GM23248 (cell line): Measurements from ENCODE around the gene TREM1. TPM values are rescaled to one million over a fixed set of nuclear protein-coding genes. Genes with fewer than 3 reads are reported as not detected.

Experiments
- DNase-seq: peaks from one replicate; pipeline ENCODE4 v3.0.0-alpha.2; 2015
- H2AFZ ChIP-seq: fragments of 200-600 bp; sonication (generic); 2 replicates; pipeline ENCODE4 v1.6.1; 2016; ENCODE audit warnings: antibody characterized with exemption
- H3F3A ChIP-seq: fragments of 200-600 bp; sonication (generic); 2 replicates; pipeline ENCODE4 v1.6.1; 2016; ENCODE audit warnings: mild to moderate bottlenecking, antibody characterized with exemption, mixed run types; ENCODE audit not compliant: insufficient read depth
- H3K27ac ChIP-seq: fragments of 200-600 bp; sonication (generic); 2 replicates; pipeline ENCODE4 v1.5.1; 2016; ENCODE audit warnings: mild to moderate bottlenecking
- H3K27me3 ChIP-seq: fragments of 200-600 bp; sonication (generic); replicated peaks from 2 replicates; pipeline ENCODE4 v1.6.1; 2016; ENCODE audit warnings: mild to moderate bottlenecking; ENCODE audit not compliant: insufficient read depth
- H3K36me3 ChIP-seq: fragments of 200-600 bp; sonication (generic); 2 replicates; pipeline ENCODE4 v1.6.1; 2016; ENCODE audit warnings: low read depth, mild to moderate bottlenecking
- H3K4me1 ChIP-seq: fragments of 200-600 bp; sonication (generic); 2 replicates; pipeline ENCODE4 v1.6.1; 2016; ENCODE audit warnings: mild to moderate bottlenecking; ENCODE audit not compliant: insufficient read depth
- H3K4me2 ChIP-seq: fragments of 200-600 bp; sonication (generic); one replicate; pipeline ENCODE4 v1.6.1; 2016; ENCODE audit warnings: mild to moderate bottlenecking; ENCODE audit not compliant: unreplicated experiment
- H3K4me3 ChIP-seq: fragments of 200-600 bp; sonication (generic); 2 replicates; pipeline ENCODE4 v1.5.1; 2016; ENCODE audit warnings: mild to moderate bottlenecking
- H3K79me2 ChIP-seq: fragments of 200-600 bp; sonication (generic); 2 replicates; pipeline ENCODE4 v1.6.1; 2016; ENCODE audit warnings: mild to moderate bottlenecking; ENCODE audit not compliant: insufficient read depth
- H3K9ac ChIP-seq: fragments of 200-600 bp; sonication (generic); 2 replicates; pipeline ENCODE4 v1.6.1; 2016; ENCODE audit warnings: mild to moderate bottlenecking
- H3K9me2 ChIP-seq: fragments of 200-600 bp; sonication (generic); 2 replicates; pipeline ENCODE4 v1.6.1; 2016; ENCODE audit warnings: mixed run types, mild to moderate bottlenecking, moderate library complexity; ENCODE audit not compliant: insufficient read depth
- H3K9me3 ChIP-seq: fragments of 200-600 bp; sonication (generic); one replicate; pipeline ENCODE4 v1.6.1; 2017; ENCODE audit warnings: low read depth
- H4K20me1 ChIP-seq: fragments of 200-600 bp; sonication (generic); 2 replicates; pipeline ENCODE4 v1.6.0; 2016; ENCODE audit not compliant: insufficient read depth
- EZH2 ChIP-seq: fragments of 200-600 bp; sonication (generic); IDR thresholded peaks from 2 replicates; pipeline ENCODE4 v1.6.1; 2018; ENCODE audit warnings: antibody characterized with exemption, mild to moderate bottlenecking; ENCODE audit not compliant: insufficient read depth, poor library complexity, severe bottlenecking
- EZH2phosphoT487 ChIP-seq: fragments of 200-600 bp; sonication (generic); IDR thresholded peaks from 2 replicates; pipeline ENCODE4 v1.6.1; 2018; ENCODE audit warnings: antibody characterized with exemption, moderate library complexity, mild to moderate bottlenecking, low read depth; ENCODE audit not compliant: insufficient read depth
- WGBS, 2 experiments: methylation state at CpG; one replicate each; pipeline ENCODE4 v1.1.6; 2015 to 2017; ENCODE audit warnings: low lambda C conversion rate in 2 of 2, low coverage in 1 of 2; ENCODE audit errors: missing lambda C conversion rate in 2 of 2; 5-methylcytosine and 5-hydroxymethylcytosine counted together
- in situ Hi-C: fragments of 300-500 bp; cut with MboI; formaldehyde crosslinking; loops from 2 replicates; pipeline ENCODE4 v1.15.0; 2020
- polyA plus RNA-seq: library from polyadenylated mRNA; unstranded; fragments of >200 nt; fragmentation: Nextera tagmentation; extraction: Ambion mirVana; gene quantifications from 2 replicates; pipeline ENCODE4 v1.2.1, GENCODE V29; 2016
- total RNA-seq: library from RNA; depleted of rRNA; stranded (reverse); fragments of >200 nt; shearing (Covaris generic); gene quantifications from 2 replicates; pipeline ENCODE4 v1.2.3, GENCODE V29; 2014

TREM1 gene
- total and polyA plus RNA-seq, 2 experiments from 2014 or later, result not detected

DNA sequence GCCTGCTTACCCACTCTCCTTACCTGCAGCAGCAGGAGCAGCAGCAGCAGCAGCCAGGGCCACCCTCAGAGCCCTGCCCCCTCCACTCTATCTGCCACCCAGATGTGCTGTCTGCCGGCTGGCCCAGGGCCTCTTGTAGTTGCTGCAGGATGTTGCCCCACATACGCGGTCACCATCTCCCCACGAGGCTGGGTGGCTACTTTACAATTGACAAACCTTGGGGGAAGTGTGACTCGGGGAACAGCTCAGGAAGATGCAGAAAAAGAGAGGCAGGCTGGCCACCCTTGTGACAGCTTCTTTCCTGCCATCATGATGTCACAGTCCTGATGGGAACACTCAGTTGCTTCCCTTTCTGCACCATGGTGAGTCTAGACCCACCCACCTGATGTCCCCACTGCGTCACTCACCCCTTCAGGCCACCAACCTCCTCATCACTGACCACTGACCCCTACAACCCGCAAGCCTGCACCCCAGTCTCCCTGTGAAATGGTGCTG, 14.5 kb downstream of the TREM1 start:
- Histone ChIP-seq H3F3A (no peaks in the 10 kb centered on the region), H3K4me3 (no peak overlapping the region), H3K79me2 (no peaks in the 10 kb centered on the region), H3K9ac (no peak overlapping the region), H2AFZ (no peak overlapping the region), H4K20me1 (no peaks in the 10 kb centered on the region), H3K27me3 (0 out of 2 replicates have a peak, but pooled peaks cover 4% of the 10 kb centered on the region), H3K4me2 (no peak overlapping the region), H3K27ac (no peak overlapping the region), H3K9me3 (no peaks in the 10 kb centered on the region), H3K36me3 (no peaks in the 10 kb centered on the region), H3K9me2 (no peaks in the 10 kb centered on the region), H3K4me1 (no peaks in the 10 kb centered on the region)
- WGBS, 2 experiments, result 15 to 22% methylated on average over 7 of the region's 7 CpGs
- in situ Hi-C loops, result no loop called here
- no peak for TF ChIP-seq EZH2
- no peak for TF ChIP-seq EZH2phosphoT487
- DNase-seq, result no peak

DNA sequence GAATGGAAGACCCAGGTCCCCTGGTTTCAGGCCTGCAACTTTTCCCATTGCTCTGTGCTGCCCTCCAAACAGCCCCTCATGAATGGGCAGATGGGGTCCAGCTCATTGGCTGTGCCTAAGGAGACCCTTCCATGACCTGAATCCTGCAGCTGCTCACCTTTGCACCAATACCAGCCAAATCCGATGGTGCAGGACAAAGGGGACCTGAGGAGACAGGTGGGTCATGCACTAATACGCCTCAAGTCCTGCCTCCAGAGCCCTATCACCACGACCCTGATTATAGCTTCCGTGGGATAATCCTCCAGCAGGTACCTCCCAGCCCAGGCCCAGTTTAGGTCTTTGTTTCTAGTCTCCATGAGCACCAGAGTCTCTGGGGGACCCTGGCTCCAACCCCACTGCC, 16.8 kb downstream of the TREM1 start:
- Histone ChIP-seq H4K20me1 (no peaks in the 10 kb centered on the region), H3K79me2 (no peaks in the 10 kb centered on the region), H3K4me3 (no peak overlapping the region), H3K4me1 (no peaks in the 10 kb centered on the region), H3K9ac (no peak overlapping the region), H3K36me3 (no peaks in the 10 kb centered on the region), H3K9me2 (no peaks in the 10 kb centered on the region), H3K9me3 (no peaks in the 10 kb centered on the region), H3K27ac (no peak overlapping the region), H2AFZ (no peak overlapping the region), H3K4me2 (no peak overlapping the region), H3F3A (no peaks in the 10 kb centered on the region), H3K27me3 (no peaks in the 10 kb centered on the region)
- WGBS, 2 experiments, result 34% methylated on average over 4 of the region's 4 CpGs
- in situ Hi-C loops, result no loop called here
- TF ChIP-seq EZH2phosphoT487 (no peak), EZH2 (no peak)
- DNase-seq, result no peak

DNA sequence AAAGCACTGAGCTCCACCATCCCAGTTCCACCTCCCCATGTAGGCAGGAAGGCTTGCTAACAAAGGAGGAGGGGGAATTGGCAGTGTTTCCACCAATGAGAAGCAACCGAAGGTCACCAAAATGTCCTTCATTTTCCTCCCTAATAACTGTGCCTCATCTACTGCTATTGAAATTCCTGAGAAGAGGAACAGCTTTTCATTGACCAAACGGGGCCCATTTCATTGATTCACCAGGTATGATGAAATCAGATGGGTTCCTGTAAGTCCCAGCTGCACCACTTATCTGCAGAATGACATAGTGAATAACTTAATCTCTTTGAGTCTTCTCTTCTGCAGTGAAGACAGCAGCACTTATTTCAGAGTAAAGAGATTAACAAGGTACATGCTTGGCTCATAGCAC, 17.3 kb downstream of the TREM1 start:
- Histone ChIP-seq H3K36me3 (no peaks in the 10 kb centered on the region), H3K79me2 (no peaks in the 10 kb centered on the region), H3K27me3 (no peaks in the 10 kb centered on the region), H3K4me1 (no peaks in the 10 kb centered on the region), H3K9me2 (no peaks in the 10 kb centered on the region), H4K20me1 (no peaks in the 10 kb centered on the region), H3K27ac (no peak overlapping the region), H3K9ac (no peak overlapping the region), H2AFZ (no peak overlapping the region), H3K9me3 (no peaks in the 10 kb centered on the region), H3K4me3 (no peak overlapping the region), H3K4me2 (no peak overlapping the region), H3F3A (no peaks in the 10 kb centered on the region)
- DNase-seq, result no peak
- TF ChIP-seq EZH2 (no peak), EZH2phosphoT487 (no peak)
- WGBS, 2 experiments, result 17 to 33% methylated on average over 2 of the region's 2 CpGs
- in situ Hi-C loops, result no loop called here

DNA sequence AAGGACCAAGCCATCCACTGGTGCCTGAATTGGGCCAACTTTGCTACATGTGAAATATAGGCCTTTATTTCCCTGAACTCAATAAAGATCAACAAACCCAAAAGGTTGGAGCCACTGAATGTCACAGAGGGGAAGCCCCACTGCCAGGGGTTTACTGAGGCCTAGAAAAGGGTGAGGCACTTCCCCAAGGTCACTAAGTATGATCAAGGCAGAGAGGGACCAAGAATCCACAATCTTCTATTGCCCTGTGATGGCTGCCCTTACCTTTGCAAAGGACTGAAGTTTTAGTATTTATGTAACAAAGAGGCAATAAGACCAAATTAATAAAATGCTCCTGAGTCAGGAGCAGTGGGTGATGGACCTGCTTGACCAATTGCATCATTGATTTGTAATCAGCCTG, 18.0 kb downstream of the TREM1 start:
- Histone ChIP-seq H3K27me3 (no peaks in the 10 kb centered on the region), H4K20me1 (no peaks in the 10 kb centered on the region), H3K79me2 (no peaks in the 10 kb centered on the region), H3F3A (no peaks in the 10 kb centered on the region), H3K27ac (no peak overlapping the region), H3K4me3 (no peak overlapping the region), H3K4me1 (no peaks in the 10 kb centered on the region), H2AFZ (no peak overlapping the region), H3K9me3 (no peaks in the 10 kb centered on the region), H3K9me2 (no peaks in the 10 kb centered on the region), H3K4me2 (no peak overlapping the region), H3K9ac (no peak overlapping the region), H3K36me3 (no peaks in the 10 kb centered on the region)
- in situ Hi-C loops, result no loop called here
- TF ChIP-seq EZH2 (no peak), EZH2phosphoT487 (no peak)
- DNase-seq, result no peak

GRCh38 chr6:41266541-41266940, 19.9 kb downstream of the TREM1 start:
- DNase-seq, result no peak
- Histone ChIP-seq H3K9me2 (no peaks in the 10 kb centered on the region), H3K9me3 (peaks cover 5% of the 10 kb centered on the region), H3F3A (no peaks in the 10 kb centered on the region), H3K9ac (no peak overlapping the region), H3K4me2 (no peak overlapping the region), H3K79me2 (no peaks in the 10 kb centered on the region), H3K4me3 (no peak overlapping the region), H3K27me3 (no peaks in the 10 kb centered on the region), H2AFZ (no peak overlapping the region), H3K27ac (no peak overlapping the region), H3K36me3 (no peaks in the 10 kb centered on the region), H3K4me1 (no peaks in the 10 kb centered on the region), H4K20me1 (no peaks in the 10 kb centered on the region)
- TF ChIP-seq EZH2phosphoT487, result no peak
- TF ChIP-seq EZH2, result no peak
- in situ Hi-C loops, result no loop called here
